Endothelial cell of umbilical vein (primary cell): Measurements from ENCODE around the gene CDH19. TPM values are rescaled to one million over a fixed set of nuclear protein-coding genes. Genes with fewer than 3 reads are reported as not detected.

Experiments
- BruUV-seq: library from RNA; stranded (reverse); fragments of 400-500 nt; replicated peaks from 2 replicates; lab custom pipeline; 2021; lab: Mats Ljungman, UMichigan
- CTCF ChIA-PET: fragments of 300-600, 350-600 bp; sonication (Branson Sonifier 250); formaldehyde crosslinking; loops from one replicate; lab custom pipeline; 2021; ENCODE audit warnings: antibody characterized with exemption, inconsistent platforms; lab: Charles Lee
- POLR2A ChIA-PET: fragments of 300-600, 350-600 bp; sonication (Branson Sonifier 250); formaldehyde crosslinking; loops from one replicate; lab custom pipeline; 2021; ENCODE audit warnings: antibody characterized with exemption, inconsistent platforms; lab: Charles Lee
- DNase-seq: peaks from one replicate; pipeline ENCODE4 v3.0.0-alpha.2; 2011; ENCODE audit warnings: low read depth, low spot score
- FAIRE-seq: peaks from 2 replicates; lab custom pipeline; 2011; peaks lifted over from hg19 to GRCh38; lab: Jason Lieb, UNC
- H2AFZ ChIP-seq: 2 replicates; pipeline ENCODE4 v1.6.0; 2012; ENCODE audit warnings: low read depth, low read length, control low read depth, inconsistent platforms
- H3K27ac ChIP-seq: 2 replicates; pipeline ENCODE4 v1.5.1; 2011; ENCODE audit warnings: low read depth, mild to moderate bottlenecking, control low read depth, low read length, moderate library complexity; ENCODE audit not compliant: insufficient read depth
- H3K27me3 ChIP-seq, 2 experiments: 2 replicates each; pipeline versions ENCODE4 v1.6.0 to v1.6.1; 2011; ENCODE audit warnings: low read length in 2 of 2, mixed read lengths in 1 of 2; ENCODE audit not compliant: control insufficient read depth in 2 of 2, insufficient read depth in 2 of 2
- H3K36me3 ChIP-seq, 2 experiments: 2 replicates in 1 of 2; 3 replicates in 1 of 2; pipeline ENCODE4 v1.5.1; 2011; ENCODE audit warnings: low read length in 2 of 2, mild to moderate bottlenecking in 1 of 2, moderate library complexity in 1 of 2; ENCODE audit not compliant: control insufficient read depth in 2 of 2, insufficient read depth in 2 of 2; ENCODE audit errors: extremely low read depth in 1 of 2
- H3K4me1 ChIP-seq: 3 replicates; pipeline ENCODE4 v1.5.1; 2011; ENCODE audit warnings: mild to moderate bottlenecking, low read length; ENCODE audit not compliant: control insufficient read depth, insufficient read depth; ENCODE audit errors: extremely low read depth
- H3K4me2 ChIP-seq: 2 replicates; pipeline ENCODE4 v1.6.1; 2011; ENCODE audit warnings: low read length, control low read depth, mixed read lengths; ENCODE audit not compliant: insufficient read depth
- H3K4me3 ChIP-seq, 3 experiments: fragments of 200-600 bp in 1 of 3; sonication (generic), shearing (Covaris generic) in 1 of 3; replicated peaks in 1 of 3; 2 replicates each; pipeline ENCODE4 v1.5.1; 2011 to 2016; ENCODE audit warnings: control low read depth in 3 of 3, low read length in 3 of 3, mild to moderate bottlenecking in 2 of 3, inconsistent platforms in 1 of 3, low read depth in 1 of 3, moderate library complexity in 1 of 3; ENCODE audit not compliant: insufficient read depth in 1 of 3
- H3K79me2 ChIP-seq: 2 replicates; pipeline ENCODE4 v1.6.0; 2012; ENCODE audit warnings: low read length, inconsistent platforms; ENCODE audit not compliant: control insufficient read depth, insufficient read depth
- H3K9ac ChIP-seq: replicated peaks from 2 replicates; pipeline ENCODE3; 2011; ENCODE audit warnings: low read length, control low read depth; ENCODE audit not compliant: insufficient read depth; ENCODE audit errors: extremely low read depth
- H3K9me1 ChIP-seq: replicated peaks from 3 replicates; pipeline ENCODE4 v1.6.0; 2011; ENCODE audit warnings: mild to moderate bottlenecking, low read length; ENCODE audit not compliant: control insufficient read depth, insufficient read depth; ENCODE audit errors: extremely low read depth
- H3K9me3 ChIP-seq: replicated peaks from 2 replicates; pipeline ENCODE4 v1.5.1; 2012; ENCODE audit warnings: low read length, inconsistent platforms; ENCODE audit not compliant: control insufficient read depth, insufficient read depth
- H4K20me1 ChIP-seq: replicated peaks from 2 replicates; pipeline ENCODE3; 2011; ENCODE audit warnings: mild to moderate bottlenecking, low read length; ENCODE audit not compliant: control insufficient read depth, insufficient read depth; ENCODE audit errors: extremely low read depth
- EZH2 ChIP-seq: IDR thresholded peaks from 2 replicates; pipeline ENCODE4 v1.6.1; 2012; ENCODE audit warnings: borderline replicate concordance, low read depth, mild to moderate bottlenecking, moderate library complexity, low read length, inconsistent platforms; ENCODE audit not compliant: severe bottlenecking
- FOS ChIP-seq: IDR thresholded peaks from 2 replicates; pipeline ENCODE4 v1.6.1; 2011; ENCODE audit warnings: mild to moderate bottlenecking, low read length, moderate library complexity, borderline replicate concordance; ENCODE audit not compliant: insufficient read depth
- GATA2 ChIP-seq: IDR thresholded peaks from 2 replicates; pipeline ENCODE4 v1.7.0; 2011; ENCODE audit warnings: low read depth, mild to moderate bottlenecking, moderate library complexity, mixed read lengths, low read length; ENCODE audit not compliant: insufficient read length, insufficient read depth
- JUN ChIP-seq: IDR thresholded peaks from 2 replicates; pipeline ENCODE4 v1.6.1; 2011; ENCODE audit warnings: borderline replicate concordance, low read depth; ENCODE audit not compliant: insufficient read length, insufficient read depth
- MYC ChIP-seq: IDR thresholded peaks from one replicate; pipeline ENCODE4 v1.6.1; 2011; ENCODE audit warnings: mild to moderate bottlenecking, low read depth, low read length
- POLR2A ChIP-seq: IDR thresholded peaks from 2 replicates; pipeline ENCODE4 v1.6.1; 2012; ENCODE audit warnings: low read depth, mild to moderate bottlenecking, control low read depth, low read length
- POLR2AphosphoS5 ChIP-seq: IDR thresholded peaks from 2 replicates; pipeline ENCODE4 v1.6.1; 2012; ENCODE audit warnings: low read depth, mild to moderate bottlenecking, control low read depth, low read length, moderate library complexity; ENCODE audit not compliant: insufficient read depth
- dilution Hi-C: fragments of 300-500 bp; cut with MboI; formaldehyde crosslinking; loops from one replicate; pipeline ENCODE4 v1.15.0; 2019; ENCODE audit warnings: low sequenced_read_pairs; ENCODE audit not compliant: extremely low pct_ligation_motif_present
- intact Hi-C: fragments of 100-400 bp; cut with micrococcal nuclease; formaldehyde crosslinking; loops from one replicate; pipeline ENCODE4 v1.10.0; 2022
- polyA plus RNA-seq, 4 experiments: library from polyadenylated mRNA; depleted of rRNA in 3 of 4; stranded (reverse) in 3 of 4; unstranded in 1 of 4; fragments of >200 nt; gene quantifications; 2 replicates each; pipeline versions ENCODE4 v1.2.1 to v1.2.3, GENCODE V29; 2011 to 2012; ENCODE audit warnings: missing spikeins in 1 of 4
- total RNA-seq: library from RNA; stranded (reverse); gene quantifications from 2 replicates; pipeline ENCODE4 v1.2.3, GENCODE V29; 2021
- TF ChIP-seq, protein P1 (sequence below), 2 donors: IDR thresholded peaks; 1 replicate in 1 of 2; 2 replicates in 1 of 2; pipeline ENCODE4 v1.5.1; 2011; ENCODE audit warnings: low read length in 2 of 2, mild to moderate bottlenecking in 2 of 2, moderate library complexity in 2 of 2, control low read depth in 1 of 2, inconsistent platforms in 1 of 2, low read depth in 1 of 2; ENCODE audit not compliant: insufficient read depth in 1 of 2; ENCODE audit errors: extremely low read depth in 1 of 2
- TF ChIP-seq, protein P2 (sequence below): IDR thresholded peaks from 2 replicates; pipeline ENCODE4 v1.6.1; 2011; ENCODE audit not compliant: insufficient read depth, insufficient read length

The CDH19 gene
- total and polyA plus RNA-seq, 2 donors (not counting 3 experiments of a cell fraction or from before 2014, with no cell fraction given): not detected

DNA sequence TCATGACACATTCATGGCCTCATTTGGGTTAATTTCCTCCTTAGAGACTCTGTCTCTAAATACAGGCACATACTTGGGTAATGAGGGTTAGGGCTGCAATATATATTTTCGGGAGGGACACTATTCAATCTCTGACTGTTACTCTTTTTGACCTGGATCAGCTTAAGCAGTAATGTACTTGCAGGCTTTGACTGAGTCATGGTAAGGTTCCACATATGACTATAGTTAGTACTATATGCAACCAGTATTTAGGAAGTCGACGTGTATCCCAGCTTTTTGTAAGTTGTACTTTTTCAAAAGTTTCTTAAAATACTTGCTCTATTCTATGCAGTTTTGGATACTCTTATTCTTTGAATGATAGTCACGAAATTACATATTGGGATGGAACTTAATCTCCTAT is 37.2 kb upstream of the CDH19 start:
- DNase-seq (no peak), FAIRE-seq (no peak)
- H3K9ac ChIP-seq: no peak overlapping the region
- H3K79me2 ChIP-seq: no peaks in the 10 kb centered on the region
- TF ChIP-seq EZH2: no peak
- TF ChIP-seq FOS: no peak
- TF ChIP-seq POLR2AphosphoS5: no peak
- TF ChIP-seq, protein P1, sequence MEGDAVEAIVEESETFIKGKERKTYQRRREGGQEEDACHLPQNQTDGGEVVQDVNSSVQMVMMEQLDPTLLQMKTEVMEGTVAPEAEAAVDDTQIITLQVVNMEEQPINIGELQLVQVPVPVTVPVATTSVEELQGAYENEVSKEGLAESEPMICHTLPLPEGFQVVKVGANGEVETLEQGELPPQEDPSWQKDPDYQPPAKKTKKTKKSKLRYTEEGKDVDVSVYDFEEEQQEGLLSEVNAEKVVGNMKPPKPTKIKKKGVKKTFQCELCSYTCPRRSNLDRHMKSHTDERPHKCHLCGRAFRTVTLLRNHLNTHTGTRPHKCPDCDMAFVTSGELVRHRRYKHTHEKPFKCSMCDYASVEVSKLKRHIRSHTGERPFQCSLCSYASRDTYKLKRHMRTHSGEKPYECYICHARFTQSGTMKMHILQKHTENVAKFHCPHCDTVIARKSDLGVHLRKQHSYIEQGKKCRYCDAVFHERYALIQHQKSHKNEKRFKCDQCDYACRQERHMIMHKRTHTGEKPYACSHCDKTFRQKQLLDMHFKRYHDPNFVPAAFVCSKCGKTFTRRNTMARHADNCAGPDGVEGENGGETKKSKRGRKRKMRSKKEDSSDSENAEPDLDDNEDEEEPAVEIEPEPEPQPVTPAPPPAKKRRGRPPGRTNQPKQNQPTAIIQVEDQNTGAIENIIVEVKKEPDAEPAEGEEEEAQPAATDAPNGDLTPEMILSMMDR (IDR thresholded peaks at IDR 0.05; ENCODE audit: extremely low read depth in 1 of 2, insufficient read depth in 1 of 2, low read depth in 1 of 2, low read length in 2 of 2): no peak
- TF ChIP-seq JUN: no peak
- TF ChIP-seq, protein P2, sequence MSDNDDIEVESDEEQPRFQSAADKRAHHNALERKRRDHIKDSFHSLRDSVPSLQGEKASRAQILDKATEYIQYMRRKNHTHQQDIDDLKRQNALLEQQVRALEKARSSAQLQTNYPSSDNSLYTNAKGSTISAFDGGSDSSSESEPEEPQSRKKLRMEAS: no peak
- no peak for TF ChIP-seq POLR2A
- TF ChIP-seq GATA2: no peak
- no peak for TF ChIP-seq MYC
- intact Hi-C loops (no loop called here), dilution Hi-C loops (no loop called here)
- H3K27me3 ChIP-seq: no peaks in the 10 kb centered on the region
- no peaks in the 10 kb centered on the region for H4K20me1 ChIP-seq
- BruUV-seq: no TSS peak
- H3K36me3 ChIP-seq: no peaks in the 10 kb centered on the region
- H2AFZ ChIP-seq: no peak overlapping the region
- H3K27ac ChIP-seq: no peak overlapping the region
- CTCF ChIA-PET: no interaction called here
- no peak overlapping the region for H3K4me3 ChIP-seq
- H3K4me2 ChIP-seq: no peak overlapping the region
- peaks cover 9% of the 10 kb centered on the region for H3K4me1 ChIP-seq
- no peaks in the 10 kb centered on the region for H3K9me3 ChIP-seq
- H3K9me1 ChIP-seq: no peaks in the 10 kb centered on the region
- POLR2A ChIA-PET: no interaction called here
